OCI-LY1 (cell line): ENCODE results near the gene SPAG9.
"Not testable (repeated sequence)": the region's sequence is repeated elsewhere in the genome, so short reads cannot be mapped to it uniquely, and the experiment has no call there.

Source experiments
- H2AFZ ChIP-seq: fragments of 200-600 bp; sonication (generic), shearing (Covaris generic); 2 replicates; pipeline ENCODE4 v1.6.0; 2014; ENCODE audit warnings: antibody characterized with exemption, mild to moderate bottlenecking, low read length
- H3F3A ChIP-seq: fragments of 200-600 bp; sonication (generic), shearing (Covaris generic); 2 replicates; pipeline ENCODE4 v1.6.0; 2014; ENCODE audit warnings: mild to moderate bottlenecking, antibody characterized with exemption, low read length, moderate library complexity; ENCODE audit not compliant: insufficient read depth
- H3K27ac ChIP-seq: fragments of 200-600 bp; sonication (generic); 2 replicates; pipeline ENCODE4 v1.5.1; 2014; ENCODE audit warnings: low read length, mixed run types, mild to moderate bottlenecking, low read depth; ENCODE audit not compliant: poor library complexity, severe bottlenecking
- H3K27me3 ChIP-seq: fragments of 200-600 bp; sonication (generic); 2 replicates; pipeline ENCODE4 v1.6.0; 2014; ENCODE audit warnings: antibody characterized with exemption, mild to moderate bottlenecking, low read length, moderate library complexity; ENCODE audit not compliant: insufficient read depth
- H3K36me3 ChIP-seq: fragments of 200-600 bp; sonication (generic); 2 replicates; pipeline ENCODE4 v1.6.1; 2014; ENCODE audit warnings: mild to moderate bottlenecking, antibody characterized with exemption, low read length, moderate library complexity, mixed read lengths; ENCODE audit not compliant: insufficient read depth
- H3K4me1 ChIP-seq: fragments of 200-600 bp; sonication (generic); 2 replicates; pipeline ENCODE4 v1.5.1; 2014; ENCODE audit warnings: mild to moderate bottlenecking, low read length, moderate library complexity; ENCODE audit not compliant: insufficient read depth, severe bottlenecking
- H3K4me2 ChIP-seq: fragments of 200-600 bp; sonication (generic), shearing (Covaris generic); 2 replicates; pipeline ENCODE4 v1.6.1; 2014; ENCODE audit warnings: low read length
- H3K4me3 ChIP-seq: fragments of 200-600 bp; sonication (generic); 2 replicates; pipeline ENCODE4 v1.5.1; 2014; ENCODE audit warnings: low read length, low read depth, mild to moderate bottlenecking, mixed read lengths; ENCODE audit not compliant: poor library complexity, severe bottlenecking
- H3K79me2 ChIP-seq: fragments of 200-600 bp; shearing (Covaris generic); 2 replicates; pipeline ENCODE4 v1.6.1; 2016; ENCODE audit warnings: mixed run types, low read length, mixed read lengths; ENCODE audit not compliant: insufficient read depth
- H3K9ac ChIP-seq: fragments of 200-600 bp; sonication (generic), shearing (Covaris generic); 2 replicates; pipeline ENCODE4 v1.6.1; 2014; ENCODE audit warnings: mild to moderate bottlenecking, low read length, mixed read lengths
- H3K9me2 ChIP-seq: fragments of 200-600 bp; sonication (generic), shearing (Covaris generic); 2 replicates; pipeline ENCODE4 v1.6.1; 2014; ENCODE audit warnings: low read depth, mild to moderate bottlenecking, low read length, mixed read lengths
- H3K9me3 ChIP-seq: fragments of 200-600 bp; shearing (Covaris generic); 2 replicates; pipeline ENCODE4 v1.6.1; 2014; ENCODE audit warnings: low read length, mixed read lengths
- H4K20me1 ChIP-seq: fragments of 200-600 bp; sonication (generic), shearing (Covaris generic); 2 replicates; pipeline ENCODE4 v1.6.0; 2016; ENCODE audit warnings: mild to moderate bottlenecking, low read length; ENCODE audit not compliant: insufficient read depth
- EZH2 ChIP-seq: fragments of 200-600 bp; sonication (generic), shearing (Covaris generic); IDR thresholded peaks from 2 replicates; pipeline ENCODE4 v1.8.0; 2017; ENCODE audit warnings: borderline replicate concordance, mixed run types, mild to moderate bottlenecking, antibody characterized with exemption, low read length, moderate library complexity, mixed read lengths
- TF ChIP-seq, protein P1 (sequence below): fragments of 200-600 bp; sonication (generic), shearing (Covaris generic); IDR thresholded peaks from 2 replicates; pipeline ENCODE4 v1.5.1; 2017; ENCODE audit warnings: mild to moderate bottlenecking, antibody characterized with exemption, low read length, moderate library complexity, mixed read lengths

SPAG9 gene

DNA sequence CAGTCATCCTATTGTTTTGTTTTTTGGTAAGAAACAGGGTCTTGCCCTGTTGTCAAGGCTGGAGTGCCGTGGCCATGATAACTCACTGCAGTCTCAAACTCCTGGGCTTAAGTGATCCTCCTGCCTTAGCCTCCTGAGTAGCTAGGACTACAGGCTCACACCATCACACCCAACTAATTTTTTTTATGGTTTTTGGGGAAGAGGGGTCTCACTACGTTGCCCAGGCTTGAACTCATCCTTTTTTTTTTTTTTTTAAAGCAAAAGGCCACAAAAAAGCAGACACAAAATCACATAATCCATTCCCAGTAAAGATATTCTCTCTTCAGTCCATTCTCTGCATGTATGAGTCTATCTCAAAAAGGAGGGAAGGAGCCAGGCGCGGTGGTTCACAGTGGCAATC, 5.5 kb downstream of the SPAG9 start:
- Histone ChIP-seq H4K20me1 (no peaks in the 10 kb centered on the region), H3K4me1 (peaks cover 38% of the 10 kb centered on the region), H3K4me2 (no peak overlapping the region)

GRCh38 chr17:51112303-51113222, 8.1 kb downstream of the SPAG9 start:
- not testable (repeated sequence) for H3K9me3 ChIP-seq, H3K27me3 ChIP-seq, H2AFZ ChIP-seq, H3K9ac ChIP-seq, H3K9me2 ChIP-seq, H4K20me1 ChIP-seq, H3K4me2 ChIP-seq, H3K4me3 ChIP-seq, H3F3A ChIP-seq
- Histone ChIP-seq H3K79me2 (peaks cover 98% of the 10 kb centered on the region), H3K36me3 (peaks cover 19% of the 10 kb centered on the region), H3K4me1 (peaks cover 24% of the 10 kb centered on the region), H3K27ac (peak overlapping the region; percentile 3)

More for the DNA sequence above, 5.5 kb downstream of the SPAG9 start:
- H3K36me3 ChIP-seq: peaks cover 13% of the 10 kb centered on the region
- H3K27ac ChIP-seq: no peak overlapping the region
- H3F3A ChIP-seq: no peaks in the 10 kb centered on the region
- no peak overlapping the region for H3K9ac ChIP-seq
- H3K9me3 ChIP-seq: no peaks in the 10 kb centered on the region
- no peaks in the 10 kb centered on the region for H3K27me3 ChIP-seq
- no peak overlapping the region for H2AFZ ChIP-seq
- TF ChIP-seq EZH2: no peak
- TF ChIP-seq, protein P1, sequence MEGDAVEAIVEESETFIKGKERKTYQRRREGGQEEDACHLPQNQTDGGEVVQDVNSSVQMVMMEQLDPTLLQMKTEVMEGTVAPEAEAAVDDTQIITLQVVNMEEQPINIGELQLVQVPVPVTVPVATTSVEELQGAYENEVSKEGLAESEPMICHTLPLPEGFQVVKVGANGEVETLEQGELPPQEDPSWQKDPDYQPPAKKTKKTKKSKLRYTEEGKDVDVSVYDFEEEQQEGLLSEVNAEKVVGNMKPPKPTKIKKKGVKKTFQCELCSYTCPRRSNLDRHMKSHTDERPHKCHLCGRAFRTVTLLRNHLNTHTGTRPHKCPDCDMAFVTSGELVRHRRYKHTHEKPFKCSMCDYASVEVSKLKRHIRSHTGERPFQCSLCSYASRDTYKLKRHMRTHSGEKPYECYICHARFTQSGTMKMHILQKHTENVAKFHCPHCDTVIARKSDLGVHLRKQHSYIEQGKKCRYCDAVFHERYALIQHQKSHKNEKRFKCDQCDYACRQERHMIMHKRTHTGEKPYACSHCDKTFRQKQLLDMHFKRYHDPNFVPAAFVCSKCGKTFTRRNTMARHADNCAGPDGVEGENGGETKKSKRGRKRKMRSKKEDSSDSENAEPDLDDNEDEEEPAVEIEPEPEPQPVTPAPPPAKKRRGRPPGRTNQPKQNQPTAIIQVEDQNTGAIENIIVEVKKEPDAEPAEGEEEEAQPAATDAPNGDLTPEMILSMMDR: no peak
- peaks cover 95% of the 10 kb centered on the region for H3K79me2 ChIP-seq
- H3K9me2 ChIP-seq: no peaks in the 10 kb centered on the region
- H3K4me3 ChIP-seq: no peak overlapping the region

GRCh38 chr17:51107778-51108177, 12.9 kb downstream of the SPAG9 start:
- no peak overlapping the region for H2AFZ ChIP-seq
- no peak overlapping the region for H3K27ac ChIP-seq
- H3K27me3 ChIP-seq: no peaks in the 10 kb centered on the region
- H3K79me2 ChIP-seq: peaks cover 82% of the 10 kb centered on the region
- no peaks in the 10 kb centered on the region for H3K9me3 ChIP-seq
- H3K4me3 ChIP-seq: no peak overlapping the region
- H4K20me1 ChIP-seq: no peaks in the 10 kb centered on the region
- H3K36me3 ChIP-seq: peaks cover 19% of the 10 kb centered on the region
- H3K4me2 ChIP-seq: no peak overlapping the region
- no peaks in the 10 kb centered on the region for H3F3A ChIP-seq
- TF ChIP-seq, protein P1: no peak
- H3K9me2 ChIP-seq: no peaks in the 10 kb centered on the region
- peaks cover 13% of the 10 kb centered on the region for H3K4me1 ChIP-seq
- H3K9ac ChIP-seq: no peak overlapping the region

GRCh38 chr17:51103451-51103850, 17.2 kb downstream of the SPAG9 start:
- H3K9me3 ChIP-seq: no peaks in the 10 kb centered on the region
- H3K4me3 ChIP-seq: no peak overlapping the region
- H4K20me1 ChIP-seq: no peaks in the 10 kb centered on the region
- peaks cover 26% of the 10 kb centered on the region for H3K4me1 ChIP-seq
- no peaks in the 10 kb centered on the region for H3F3A ChIP-seq
- no peak overlapping the region for H3K9ac ChIP-seq
- no peak overlapping the region for H3K4me2 ChIP-seq
- H3K27ac ChIP-seq: peak overlapping the region; percentile 22
- H3K9me2 ChIP-seq: no peaks in the 10 kb centered on the region
- peaks cover 60% of the 10 kb centered on the region for H3K79me2 ChIP-seq
- H3K27me3 ChIP-seq: no peaks in the 10 kb centered on the region
- H2AFZ ChIP-seq: no peak overlapping the region
- no peaks in the 10 kb centered on the region for H3K36me3 ChIP-seq
- TF ChIP-seq EZH2: no peak
- TF ChIP-seq, protein P1: no peak
